ENCODE data around the gene LRBA.
"Not testable (repeated sequence)": the region's sequence is repeated elsewhere in the genome, so short reads cannot be mapped to it uniquely, and the experiment has no call there.

- TF ChIP-seq, protein P1, sequence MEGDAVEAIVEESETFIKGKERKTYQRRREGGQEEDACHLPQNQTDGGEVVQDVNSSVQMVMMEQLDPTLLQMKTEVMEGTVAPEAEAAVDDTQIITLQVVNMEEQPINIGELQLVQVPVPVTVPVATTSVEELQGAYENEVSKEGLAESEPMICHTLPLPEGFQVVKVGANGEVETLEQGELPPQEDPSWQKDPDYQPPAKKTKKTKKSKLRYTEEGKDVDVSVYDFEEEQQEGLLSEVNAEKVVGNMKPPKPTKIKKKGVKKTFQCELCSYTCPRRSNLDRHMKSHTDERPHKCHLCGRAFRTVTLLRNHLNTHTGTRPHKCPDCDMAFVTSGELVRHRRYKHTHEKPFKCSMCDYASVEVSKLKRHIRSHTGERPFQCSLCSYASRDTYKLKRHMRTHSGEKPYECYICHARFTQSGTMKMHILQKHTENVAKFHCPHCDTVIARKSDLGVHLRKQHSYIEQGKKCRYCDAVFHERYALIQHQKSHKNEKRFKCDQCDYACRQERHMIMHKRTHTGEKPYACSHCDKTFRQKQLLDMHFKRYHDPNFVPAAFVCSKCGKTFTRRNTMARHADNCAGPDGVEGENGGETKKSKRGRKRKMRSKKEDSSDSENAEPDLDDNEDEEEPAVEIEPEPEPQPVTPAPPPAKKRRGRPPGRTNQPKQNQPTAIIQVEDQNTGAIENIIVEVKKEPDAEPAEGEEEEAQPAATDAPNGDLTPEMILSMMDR (conservative IDR thresholded peaks at IDR 0.05 in 1 of 2, IDR thresholded peaks at IDR 0.05 in 1 of 2; ENCODE audit: low read depth in 1 of 2, low read length in 2 of 2) = not testable (repeated sequence)
- not testable (repeated sequence) for TF ChIP-seq EZH2 (IDR thresholded peaks at IDR 0.05; ENCODE audit: low read length, missing control alignments)
These were observed 21.5 kb downstream of the LRBA start for GRCh38 chr4:150993577-150993976.

Data from fibroblast of lung (primary cell).